Measurements from ENCODE around the gene DUSP3.

GRCh38 chr17:43809121-43809520 is 30.3 kb upstream of the DUSP3 start:
- no peak for TF ChIP-seq STAT1 (conservative IDR thresholded peaks at IDR 0.05)
- no peak for TF ChIP-seq SUZ12 (IDR thresholded peaks at IDR 0.05; ENCODE audit: unreplicated experiment)
